ENCODE measurements around the gene TMEM222.
"Not testable (repeated sequence)": the region's sequence is repeated elsewhere in the genome, so short reads cannot be mapped to it uniquely, and the experiment has no call there.

Gene TMEM222

GRCh38 chr1:27321813-27322568 lies at the start of gene TMEM222:
TMEM222 (plus strand) TSS chr1:27322163; CDS start chr1:27322198, 35 bp downstream.
- peak within 1 kb of the TSS; percentile 93 for H3K27ac Mint-ChIP-seq
- H3K4me1 Mint-ChIP-seq = peaks cover 36% of the 10 kb centered on the region
- peak; percentile 96 to 99 for DNase-seq (ENCODE audit: low spot score in 2 of 2)
- H3K36me3 Mint-ChIP-seq = peaks cover 43% of the 10 kb centered on the region
- no peaks in the 10 kb centered on the region for H3K9me3 Mint-ChIP-seq
- peak; percentile 98 for ATAC-seq
- peak within 1 kb of the TSS; percentile 89 for H3K4me3 Mint-ChIP-seq

- peaks cover 22% of the 10 kb centered on the region for H3K36me3 Mint-ChIP-seq
- H3K4me3 Mint-ChIP-seq = no peak overlapping the region
- ATAC-seq (no peak), DNase-seq (ENCODE audit: low spot score in 2 of 2) (no peak)
- H3K9me3 Mint-ChIP-seq = no peaks in the 10 kb centered on the region
- peaks cover 14% of the 10 kb centered on the region for H3K4me1 Mint-ChIP-seq
- peak overlapping the region; percentile 23 for H3K27ac Mint-ChIP-seq
These were observed 47.8 kb upstream of the TMEM222 start for GRCh38 chr1:27274204-27274603.

- no peak overlapping the region for H3K27ac Mint-ChIP-seq
- DNase-seq (ENCODE audit: low spot score in 2 of 2) (no peak), ATAC-seq (no peak)
- peaks cover 14% of the 10 kb centered on the region for H3K4me1 Mint-ChIP-seq
- H3K9me3 Mint-ChIP-seq = no peaks in the 10 kb centered on the region
- peaks cover 19% of the 10 kb centered on the region for H3K36me3 Mint-ChIP-seq
- no peak overlapping the region for H3K4me3 Mint-ChIP-seq
These were observed 46.3 kb upstream of the TMEM222 start for GRCh38 chr1:27275696-27276095.

- H3K9me3 Mint-ChIP-seq = no peaks in the 10 kb centered on the region
- peak; percentile 89 for ATAC-seq
- H3K27ac Mint-ChIP-seq = no peak overlapping the region
- no peak overlapping the region for H3K4me3 Mint-ChIP-seq
- DNase-seq (ENCODE audit: low spot score in 2 of 2) = peak; percentile 73 to 90
- no peaks in the 10 kb centered on the region for H3K4me1 Mint-ChIP-seq
- H3K36me3 Mint-ChIP-seq = peaks cover 65% of the 10 kb centered on the region
These were observed 37.3 kb upstream of the TMEM222 start for GRCh38 chr1:27284425-27285273.

GRCh38 chr1:27285274-27285660 lies 36.7 kb upstream of the TMEM222 start:
- no peak overlapping the region for H3K27ac Mint-ChIP-seq
- no peaks in the 10 kb centered on the region for H3K9me3 Mint-ChIP-seq
- H3K4me3 Mint-ChIP-seq = no peak overlapping the region
- DNase-seq (ENCODE audit: low spot score in 2 of 2) = no peak
- H3K4me1 Mint-ChIP-seq = no peaks in the 10 kb centered on the region
- no peak for ATAC-seq
- H3K36me3 Mint-ChIP-seq = peaks cover 69% of the 10 kb centered on the region

GRCh38 chr1:27285821-27286220 lies 36.1 kb upstream of the TMEM222 start:
- H3K4me3 Mint-ChIP-seq; H3K27ac Mint-ChIP-seq; ATAC-seq; DNase-seq (ENCODE audit: low spot score in 2 of 2); H3K4me1 Mint-ChIP-seq; H3K9me3 Mint-ChIP-seq: not testable (repeated sequence)
- peaks cover 75% of the 10 kb centered on the region for H3K36me3 Mint-ChIP-seq

GRCh38 chr1:27289125-27289524 lies 32.8 kb upstream of the TMEM222 start:
- H3K4me1 Mint-ChIP-seq; H3K27ac Mint-ChIP-seq; H3K9me3 Mint-ChIP-seq; H3K4me3 Mint-ChIP-seq; ATAC-seq; DNase-seq (ENCODE audit: low spot score in 2 of 2): not testable (repeated sequence)
- H3K36me3 Mint-ChIP-seq = peaks cover 79% of the 10 kb centered on the region

- Mint-ChIP-seq H3K27ac (peak overlapping the region; percentile 46), H3K4me3 (no peak overlapping the region), H3K36me3 (peaks cover 79% of the 10 kb centered on the region), H3K9me3 (no peaks in the 10 kb centered on the region), H3K4me1 (no peaks in the 10 kb centered on the region)
- no peak for DNase-seq (ENCODE audit: low spot score in 2 of 2)
- no peak for ATAC-seq
These were observed 31.4 kb upstream of the TMEM222 start for GRCh38 chr1:27290581-27290980.

- no peak overlapping the region for H3K4me3 Mint-ChIP-seq
These were observed 29.9 kb upstream of the TMEM222 start for GRCh38 chr1:27292106-27292505.

GRCh38 chr1:27293915-27294314 lies 28.0 kb upstream of the TMEM222 start:
- no peak overlapping the region for H3K27ac Mint-ChIP-seq
- no peak for DNase-seq (ENCODE audit: low spot score in 2 of 2)
- ATAC-seq = no peak
- H3K9me3 Mint-ChIP-seq = no peaks in the 10 kb centered on the region
- H3K4me1 Mint-ChIP-seq = no peaks in the 10 kb centered on the region
- no peak overlapping the region for H3K4me3 Mint-ChIP-seq
- peaks cover 76% of the 10 kb centered on the region for H3K36me3 Mint-ChIP-seq

More at GRCh38 chr1:27292106-27292505, 29.9 kb upstream of the TMEM222 start:
- H3K36me3 Mint-ChIP-seq = peaks cover 79% of the 10 kb centered on the region
- no peaks in the 10 kb centered on the region for H3K4me1 Mint-ChIP-seq
- DNase-seq (ENCODE audit: low spot score in 2 of 2) = no peak
- no peaks in the 10 kb centered on the region for H3K9me3 Mint-ChIP-seq
- peak overlapping the region; percentile 52 for H3K27ac Mint-ChIP-seq
- ATAC-seq = no peak

GRCh38 chr1:27296773-27297291 lies 25.1 kb upstream of the TMEM222 start:
- ATAC-seq (peak; percentile 62), DNase-seq (ENCODE audit: low spot score in 2 of 2) (peak; percentile 50 to 76)
- Mint-ChIP-seq H3K4me1 (no peaks in the 10 kb centered on the region), H3K9me3 (no peaks in the 10 kb centered on the region), H3K36me3 (peaks cover 64% of the 10 kb centered on the region), H3K27ac (no peak overlapping the region), H3K4me3 (no peak overlapping the region)

- no peaks in the 10 kb centered on the region for H3K9me3 Mint-ChIP-seq
- H3K27ac Mint-ChIP-seq = peak overlapping the region; percentile 69
- no peaks in the 10 kb centered on the region for H3K4me1 Mint-ChIP-seq
- peaks cover 65% of the 10 kb centered on the region for H3K36me3 Mint-ChIP-seq
- no peak for DNase-seq (ENCODE audit: low spot score in 2 of 2)
- H3K4me3 Mint-ChIP-seq = no peak overlapping the region
- ATAC-seq = no peak
These were observed 24.1 kb upstream of the TMEM222 start for GRCh38 chr1:27297903-27298302.

- ATAC-seq = no peak
- DNase-seq (ENCODE audit: low spot score in 2 of 2) = no peak
- H3K36me3 Mint-ChIP-seq = peaks cover 62% of the 10 kb centered on the region
- H3K4me1 Mint-ChIP-seq = no peaks in the 10 kb centered on the region
- no peak overlapping the region for H3K27ac Mint-ChIP-seq
- no peaks in the 10 kb centered on the region for H3K9me3 Mint-ChIP-seq
- H3K4me3 Mint-ChIP-seq = no peak overlapping the region
These were observed 23.2 kb upstream of the TMEM222 start for GRCh38 chr1:27298632-27299384.

GRCh38 chr1:27299385-27300271 lies 22.3 kb upstream of the TMEM222 start:
- DNase-seq (ENCODE audit: low spot score in 2 of 2) (no peak), ATAC-seq (no peak)
- Mint-ChIP-seq H3K36me3 (peaks cover 56% of the 10 kb centered on the region), H3K27ac (no peak overlapping the region), H3K4me1 (no peaks in the 10 kb centered on the region), H3K4me3 (no peak overlapping the region), H3K9me3 (no peaks in the 10 kb centered on the region)

All from stimulated activated effector memory CD8-positive, alpha-beta T cell treated with anti-CD3 and anti-CD28 coated beads, Interleukin-12 subunit alpha, Interleukin-12 subunit beta, amount 100 ng/mL, for 72 hours (primary cell).